IPS DF 6.9 (cell line): ENCODE measurements around the gene ZSWIM1.

Source experiments
- DNase-seq: peaks from one replicate; pipeline ENCODE4 v3.0.0-alpha.2; 2013; ENCODE audit warnings: low read depth, low spot score
- H3K27ac ChIP-seq: one replicate; pipeline ENCODE4 v1.5.1; 2013; ENCODE audit warnings: low read length, control low read depth
- H3K27me3 ChIP-seq: 2 replicates; pipeline ENCODE4 v1.6.1; 2013; ENCODE audit warnings: mild to moderate bottlenecking, low read length; ENCODE audit not compliant: control insufficient read depth, insufficient read depth
- H3K36me3 ChIP-seq: 2 replicates; pipeline ENCODE4 v1.6.1; 2013; ENCODE audit warnings: low read length; ENCODE audit not compliant: control insufficient read depth, insufficient read depth
- H3K4me1 ChIP-seq: 2 replicates; pipeline ENCODE4 v1.6.1; 2013; ENCODE audit warnings: low read length; ENCODE audit not compliant: control insufficient read depth, insufficient read depth
- H3K4me3 ChIP-seq: 2 replicates; pipeline ENCODE4 v1.5.1; 2013; ENCODE audit warnings: mild to moderate bottlenecking, low read length
- H3K9me3 ChIP-seq: 2 replicates; pipeline ENCODE4 v1.6.1; 2013; ENCODE audit warnings: low read length, inconsistent platforms; ENCODE audit not compliant: control insufficient read depth, insufficient read depth
- WGBS: extraction: QIAGEN DNeasy Blood & Tissue Kit; methylation state at CpG from one replicate; pipeline ENCODE4 v1.1.7; 2013; ENCODE audit warnings: mixed read lengths, missing lambda C conversion rate; ENCODE audit not compliant: insufficient read length, insufficient coverage; 5-methylcytosine and 5-hydroxymethylcytosine counted together

ZSWIM1 gene

GRCh38 chr20:45841407-45842129 lies 39.5 kb upstream of the ZSWIM1 start:
- no peaks in the 10 kb centered on the region for H3K27me3 ChIP-seq
- WGBS, result no CpG with 5 or more reads among the region's 10 CpGs
- DNase-seq, result no peak
- no peaks in the 10 kb centered on the region for H3K9me3 ChIP-seq
- H3K4me1 ChIP-seq, result no peaks in the 10 kb centered on the region
- peaks cover 23% of the 10 kb centered on the region for H3K36me3 ChIP-seq
- no peak overlapping the region for H3K4me3 ChIP-seq
- no peak overlapping the region for H3K27ac ChIP-seq

GRCh38 chr20:45842169-45842812 lies 38.7 kb upstream of the ZSWIM1 start:
- no peak for DNase-seq
- no CpG with 5 or more reads among the region's 5 CpGs for WGBS
- Histone ChIP-seq H3K4me1 (no peaks in the 10 kb centered on the region), H3K27ac (no peak overlapping the region), H3K36me3 (peaks cover 23% of the 10 kb centered on the region), H3K4me3 (no peak overlapping the region), H3K9me3 (no peaks in the 10 kb centered on the region), H3K27me3 (no peaks in the 10 kb centered on the region)

DNA sequence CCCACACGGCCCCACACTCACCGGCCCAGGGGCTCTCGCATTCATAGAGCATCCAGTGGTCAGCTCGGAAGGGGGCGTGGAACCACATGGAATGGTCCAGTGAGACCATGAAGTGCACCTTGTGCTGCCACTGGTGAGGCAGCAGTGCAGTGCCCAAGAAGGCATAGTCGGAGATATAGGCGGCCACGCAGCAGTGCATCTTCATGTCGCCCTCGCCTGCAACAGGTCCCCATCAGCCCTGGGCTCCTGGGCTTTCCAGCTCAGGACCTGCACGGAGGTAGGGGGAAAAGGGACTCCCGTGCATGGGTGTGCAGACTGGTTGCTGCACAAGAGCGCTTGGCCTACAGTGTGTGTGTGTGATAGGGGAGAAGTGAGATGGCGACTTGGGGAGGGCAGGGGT lies 37.5 kb upstream of the ZSWIM1 start:
- no peaks in the 10 kb centered on the region for H3K9me3 ChIP-seq
- no peak overlapping the region for H3K4me3 ChIP-seq
- no peak overlapping the region for H3K27ac ChIP-seq
- H3K36me3 ChIP-seq, result peaks cover 27% of the 10 kb centered on the region
- 0 out of 2 replicates have a peak, but pooled peaks cover under 1% of the 10 kb centered on the region for H3K4me1 ChIP-seq
- DNase-seq, result no peak
- no CpG with 5 or more reads among the region's 14 CpGs for WGBS
- H3K27me3 ChIP-seq, result no peaks in the 10 kb centered on the region

GRCh38 chr20:45845452-45845851 lies 35.6 kb upstream of the ZSWIM1 start:
- Histone ChIP-seq H3K4me1 (0 out of 2 replicates have a peak, but pooled peaks cover 1% of the 10 kb centered on the region), H3K9me3 (no peaks in the 10 kb centered on the region), H3K36me3 (peaks cover 25% of the 10 kb centered on the region), H3K4me3 (no peak overlapping the region), H3K27me3 (no peaks in the 10 kb centered on the region), H3K27ac (no peak overlapping the region)
- DNase-seq, result no peak

DNA sequence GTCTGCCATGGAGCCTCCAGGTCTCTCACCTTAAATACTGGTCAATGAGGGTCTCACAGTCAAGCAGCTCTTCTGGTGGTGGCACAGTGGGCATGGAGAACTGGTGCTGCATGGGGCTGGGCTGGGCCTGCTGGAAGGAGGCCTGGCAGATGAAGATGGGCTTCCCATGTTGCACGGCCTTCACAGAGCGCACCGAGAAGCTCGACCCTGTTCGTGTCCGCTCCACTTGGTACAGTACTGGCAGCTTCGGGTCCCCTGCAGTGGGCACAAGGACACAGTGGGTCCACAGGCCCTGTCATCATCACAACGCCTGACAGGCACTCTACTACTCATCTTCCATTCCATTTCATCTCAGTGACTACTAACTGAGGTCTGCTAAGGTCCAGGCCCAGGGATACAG lies 32.6 kb upstream of the ZSWIM1 start:
- Histone ChIP-seq H3K36me3 (peaks cover 15% of the 10 kb centered on the region), H3K4me3 (no peak overlapping the region), H3K27ac (no peak overlapping the region), H3K9me3 (no peaks in the 10 kb centered on the region), H3K27me3 (no peaks in the 10 kb centered on the region), H3K4me1 (0 out of 2 replicates have a peak, but pooled peaks cover 1% of the 10 kb centered on the region)
- DNase-seq, result no peak
- no CpG with 5 or more reads among the region's 8 CpGs for WGBS

GRCh38 chr20:45848969-45849582 lies 32.0 kb upstream of the ZSWIM1 start:
- Histone ChIP-seq H3K9me3 (no peaks in the 10 kb centered on the region), H3K4me3 (no peak overlapping the region), H3K4me1 (0 out of 2 replicates have a peak, but pooled peaks cover 1% of the 10 kb centered on the region), H3K36me3 (peaks cover 8% of the 10 kb centered on the region), H3K27me3 (no peaks in the 10 kb centered on the region), H3K27ac (no peak overlapping the region)
- no peak for DNase-seq
- no CpG with 5 or more reads among the region's 8 CpGs for WGBS

- no peak for DNase-seq
- no peak overlapping the region for H3K4me3 ChIP-seq
- no CpG with 5 or more reads among the region's 2 CpGs for whole genome bisulfite sequencing
- H3K9me3 ChIP-seq, result no peaks in the 10 kb centered on the region
- H3K4me1 ChIP-seq, result peaks cover 4% of the 10 kb centered on the region; the same call in 1 of the 2 replicates
- no peak overlapping the region for H3K27ac ChIP-seq
- peaks cover 5% of the 10 kb centered on the region for H3K36me3 ChIP-seq
- H3K27me3 ChIP-seq, result no peaks in the 10 kb centered on the region
Measured at GRCh38 chr20:45850238-45850637, 30.8 kb upstream of the ZSWIM1 start.

DNA sequence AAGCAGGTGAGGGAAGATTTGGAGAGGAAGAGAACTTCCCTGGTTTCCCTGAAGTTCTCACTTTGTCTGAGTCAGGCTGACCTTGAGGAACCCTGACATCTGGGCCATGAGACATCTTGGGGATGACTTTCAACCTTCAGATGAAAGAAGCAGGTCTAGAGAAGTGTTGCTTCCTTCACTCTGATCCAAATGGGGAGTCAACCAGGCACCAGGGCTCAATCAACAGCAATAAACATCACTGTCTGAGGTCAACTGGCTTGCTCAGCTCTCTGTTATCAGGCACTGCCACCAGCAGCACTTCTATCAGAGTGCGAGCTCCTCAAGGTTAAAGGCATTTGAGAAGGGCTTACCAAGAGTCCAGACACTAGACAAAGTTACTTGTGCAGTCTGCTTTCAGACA lies 30.1 kb upstream of the ZSWIM1 start:
- Histone ChIP-seq H3K9me3 (no peaks in the 10 kb centered on the region), H3K27ac (no peak overlapping the region), H3K4me3 (no peak overlapping the region), H3K4me1 (peaks cover 4% of the 10 kb centered on the region; the same call in 1 of the 2 replicates), H3K36me3 (peaks cover 5% of the 10 kb centered on the region), H3K27me3 (no peaks in the 10 kb centered on the region)
- no peak for DNase-seq
- no CpG with 5 or more reads among the region's 1 CpG for WGBS

GRCh38 chr20:45851501-45851900 lies 29.5 kb upstream of the ZSWIM1 start:
- H3K27ac ChIP-seq, result no peak overlapping the region
- peaks cover 5% of the 10 kb centered on the region for H3K36me3 ChIP-seq

DNA sequence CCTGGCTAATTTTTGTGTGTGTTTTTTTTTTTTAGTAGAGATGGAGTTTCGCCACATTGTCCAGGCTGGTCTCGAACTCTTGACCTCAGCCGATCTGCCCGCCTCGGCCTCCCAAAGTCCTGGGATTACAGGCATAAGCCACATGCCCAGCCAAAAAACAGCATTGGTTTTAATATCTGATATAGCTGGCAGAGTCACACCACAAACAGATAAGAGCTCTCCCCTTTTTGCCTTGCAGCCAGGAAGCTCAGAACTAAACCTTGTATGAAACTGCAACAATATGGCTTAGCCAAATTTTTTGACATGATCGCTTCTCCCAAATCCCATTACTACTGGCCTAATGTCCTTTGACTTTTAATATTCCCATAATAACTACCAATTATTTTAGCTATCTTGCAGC lies 28.7 kb upstream of the ZSWIM1 start:
- H3K27ac ChIP-seq, result no peak overlapping the region
- no peak overlapping the region for H3K4me3 ChIP-seq
- peaks cover 5% of the 10 kb centered on the region; the same call in 1 of the 2 replicates for H3K4me1 ChIP-seq
- H3K36me3 ChIP-seq, result peaks cover 5% of the 10 kb centered on the region
- H3K27me3 ChIP-seq, result no peaks in the 10 kb centered on the region
- no peaks in the 10 kb centered on the region for H3K9me3 ChIP-seq
- WGBS, result no CpG with 5 or more reads among the region's 6 CpGs
- no peak for DNase-seq

More at GRCh38 chr20:45851501-45851900, 29.5 kb upstream of the ZSWIM1 start:
- Histone ChIP-seq H3K9me3 (no peaks in the 10 kb centered on the region), H3K4me3 (no peak overlapping the region), H3K4me1 (peaks cover 4% of the 10 kb centered on the region; the same call in 1 of the 2 replicates), H3K27me3 (no peaks in the 10 kb centered on the region)
- DNase-seq, result no peak
